ACC112 (cell line): ENCODE data around the gene DCLK1.
A peak's percentile ranks its signal among the peaks of the same experiment; 100 is the strongest.

Source experiments
- H2AFZ ChIP-seq: fragments of 200-600 bp; sonication (generic); one replicate; pipeline ENCODE4 v1.6.0; 2017; ENCODE audit warnings: antibody characterized with exemption, low read length; ENCODE audit not compliant: unreplicated experiment
- H3K27ac ChIP-seq: fragments of 200-600 bp; sonication (generic); 2 replicates; pipeline ENCODE4 v1.5.1; 2014; ENCODE audit warnings: low read depth, mild to moderate bottlenecking, antibody characterized with exemption, low read length, moderate library complexity
- H3K27me3 ChIP-seq: fragments of 200-600 bp; sonication (generic); 2 replicates; pipeline ENCODE4 v1.6.1; 2014; ENCODE audit warnings: mild to moderate bottlenecking, antibody characterized with exemption, low read length, moderate library complexity, mixed read lengths; ENCODE audit not compliant: insufficient read depth
- H3K36me3 ChIP-seq: fragments of 200-600 bp; sonication (generic); 2 replicates; pipeline ENCODE4 v1.6.1; 2016; ENCODE audit warnings: mild to moderate bottlenecking, antibody characterized with exemption, low read length, moderate library complexity, mixed read lengths; ENCODE audit not compliant: insufficient read depth
- H3K4me1 ChIP-seq: fragments of 200-600 bp; sonication (generic); one replicate; pipeline ENCODE4 v1.6.1; 2016; ENCODE audit warnings: low read length, mixed read lengths; ENCODE audit not compliant: insufficient read depth, unreplicated experiment, control insufficient read depth
- H3K4me3 ChIP-seq: fragments of 200-600 bp; sonication (generic); 2 replicates; pipeline ENCODE4 v1.5.1; 2014; ENCODE audit warnings: mild to moderate bottlenecking, low read depth, low read length
- H3K79me2 ChIP-seq: fragments of 200-600 bp; sonication (generic); one replicate; pipeline ENCODE4 v1.6.0; 2016; ENCODE audit warnings: low read length; ENCODE audit not compliant: control insufficient read depth, unreplicated experiment, insufficient read depth

The DCLK1 gene

DNA sequence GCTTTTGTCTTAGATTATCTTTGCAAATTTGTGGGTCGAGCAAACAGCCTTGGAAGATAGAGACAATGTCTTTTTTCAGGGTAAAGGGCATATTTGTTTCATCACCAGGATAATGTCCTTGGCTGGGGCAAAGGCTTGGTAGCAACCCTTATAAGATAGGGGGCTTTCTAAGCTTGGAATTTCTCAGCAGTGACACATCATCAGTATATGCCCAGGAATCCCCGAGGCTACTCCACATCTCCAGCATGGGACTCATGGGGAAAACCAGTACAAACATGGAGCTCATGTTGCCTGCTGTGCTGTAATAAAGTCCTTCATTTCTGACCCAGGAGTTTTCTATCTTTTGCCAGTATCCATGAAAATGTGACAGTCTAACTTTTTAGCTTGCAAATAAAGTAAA is 77.1 kb downstream of the DCLK1 start:
- Histone ChIP-seq H2AFZ (no peak overlapping the region), H3K4me3 (no peak overlapping the region), H3K27ac (no peak overlapping the region), H3K27me3 (peaks cover 11% of the 10 kb centered on the region; the same call in 1 of the 2 replicates), H3K4me1 (peaks cover 10% of the 10 kb centered on the region), H3K79me2 (no peaks in the 10 kb centered on the region), H3K36me3 (no peaks in the 10 kb centered on the region)

DNA sequence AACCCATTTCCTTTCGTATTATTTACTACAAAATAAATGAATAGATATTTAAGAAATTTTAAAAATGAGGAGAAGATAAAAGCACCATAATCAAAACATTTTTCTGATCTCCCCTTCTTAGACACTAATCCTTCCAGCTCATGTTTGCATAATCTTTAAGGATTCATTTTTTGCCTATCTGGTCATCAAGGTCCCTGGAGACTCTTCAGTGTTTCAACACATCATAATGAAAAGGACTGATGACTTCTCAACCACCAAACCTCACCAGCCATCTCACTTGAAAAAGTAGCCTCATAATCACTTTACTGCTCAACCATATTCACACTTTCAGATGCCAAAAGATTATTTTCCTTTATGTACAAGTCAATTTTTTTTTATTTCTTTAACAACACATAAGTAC is 80.1 kb downstream of the DCLK1 start:
- Histone ChIP-seq H2AFZ (no peak overlapping the region), H3K79me2 (no peaks in the 10 kb centered on the region), H3K27me3 (peaks cover 6% of the 10 kb centered on the region; the same call in 1 of the 2 replicates), H3K4me3 (no peak overlapping the region), H3K36me3 (no peaks in the 10 kb centered on the region), H3K4me1 (peaks cover 10% of the 10 kb centered on the region), H3K27ac (peak overlapping the region; percentile 12; the same call in 1 of the 2 replicates)

GRCh38 chr13:36046672-36047071 is 84.5 kb downstream of the DCLK1 start:
- Histone ChIP-seq H2AFZ (no peak overlapping the region), H3K4me3 (no peak overlapping the region), H3K4me1 (peaks cover 10% of the 10 kb centered on the region)

DNA sequence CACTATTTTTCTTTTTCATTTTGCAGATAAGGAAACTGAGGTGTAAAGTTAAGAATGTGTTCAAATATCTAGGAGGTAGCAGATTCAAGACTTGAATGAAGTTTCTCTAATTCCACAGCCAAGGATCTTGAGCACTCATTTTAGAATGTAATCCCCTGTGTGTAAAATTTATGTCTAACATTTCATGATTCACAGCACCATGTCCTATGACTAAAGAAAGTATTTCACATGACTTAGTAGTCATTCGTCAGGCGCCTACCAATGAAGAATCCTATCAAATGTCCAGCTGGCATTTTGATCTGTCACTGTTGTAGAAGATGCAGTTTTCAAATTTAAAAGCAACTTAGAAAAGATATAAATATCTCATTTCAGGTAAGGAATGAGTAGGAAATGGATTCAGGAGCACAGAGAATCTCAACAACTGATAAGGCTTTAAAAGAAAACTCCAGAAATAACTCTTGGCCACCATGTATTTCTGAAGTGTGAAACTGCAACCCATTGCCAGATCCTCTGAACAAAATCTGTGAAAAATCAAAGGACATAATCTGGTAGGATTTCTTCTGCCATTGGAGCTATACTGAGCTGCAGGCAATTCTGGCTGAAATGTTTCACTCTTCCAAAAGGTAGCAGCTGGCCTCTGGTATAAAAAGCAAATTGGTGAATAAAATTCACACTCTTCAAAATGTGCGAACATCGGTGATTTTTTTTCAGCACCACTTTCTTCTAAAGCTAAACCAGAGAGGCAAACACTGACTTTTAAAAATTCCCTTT is 92.2 kb downstream of the DCLK1 start:
- Histone ChIP-seq H3K79me2 (no peaks in the 10 kb centered on the region), H3K4me1 (peaks cover 13% of the 10 kb centered on the region), H3K27ac (peak overlapping the region; percentile 65), H3K4me3 (no peak overlapping the region), H2AFZ (no peak overlapping the region), H3K27me3 (no peaks in the 10 kb centered on the region), H3K36me3 (no peaks in the 10 kb centered on the region)

More at GRCh38 chr13:36046672-36047071, 84.5 kb downstream of the DCLK1 start:
- no peaks in the 10 kb centered on the region for H3K36me3 ChIP-seq
- H3K27me3 ChIP-seq = no peaks in the 10 kb centered on the region
- no peak overlapping the region for H3K27ac ChIP-seq
- no peaks in the 10 kb centered on the region for H3K79me2 ChIP-seq

DNA sequence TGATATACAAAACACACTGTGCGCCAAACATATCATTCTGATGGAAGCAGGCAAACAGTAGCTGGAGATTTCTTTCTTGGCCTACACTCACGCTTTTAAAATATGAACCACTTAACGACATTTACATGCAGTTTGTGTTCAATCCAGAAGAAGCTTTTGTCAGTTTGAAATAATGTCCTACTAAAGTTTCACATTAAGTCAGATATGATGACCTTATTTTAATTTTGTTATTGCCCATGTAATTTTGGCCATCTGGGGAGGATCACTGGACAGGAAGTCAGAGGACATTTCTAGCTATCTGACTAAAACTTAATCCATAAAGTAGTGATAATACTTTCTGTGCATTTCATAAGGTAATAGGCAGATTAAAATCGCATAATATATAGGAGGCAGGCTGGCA is 98.1 kb downstream of the DCLK1 start:
- no peak overlapping the region for H2AFZ ChIP-seq
- H3K79me2 ChIP-seq = no peaks in the 10 kb centered on the region
- H3K27me3 ChIP-seq = no peaks in the 10 kb centered on the region
- no peak overlapping the region for H3K27ac ChIP-seq
- peaks cover 30% of the 10 kb centered on the region for H3K4me1 ChIP-seq
- no peak overlapping the region for H3K4me3 ChIP-seq
- H3K36me3 ChIP-seq = no peaks in the 10 kb centered on the region

- Histone ChIP-seq H3K27me3 (no peaks in the 10 kb centered on the region), H3K27ac (peak overlapping the region; percentile 86), H3K79me2 (no peaks in the 10 kb centered on the region), H3K4me1 (peaks cover 30% of the 10 kb centered on the region), H2AFZ (no peak overlapping the region), H3K4me3 (no peak overlapping the region), H3K36me3 (no peaks in the 10 kb centered on the region)
Measured at GRCh38 chr13:36031490-36031889, 99.7 kb downstream of the DCLK1 start.

DNA sequence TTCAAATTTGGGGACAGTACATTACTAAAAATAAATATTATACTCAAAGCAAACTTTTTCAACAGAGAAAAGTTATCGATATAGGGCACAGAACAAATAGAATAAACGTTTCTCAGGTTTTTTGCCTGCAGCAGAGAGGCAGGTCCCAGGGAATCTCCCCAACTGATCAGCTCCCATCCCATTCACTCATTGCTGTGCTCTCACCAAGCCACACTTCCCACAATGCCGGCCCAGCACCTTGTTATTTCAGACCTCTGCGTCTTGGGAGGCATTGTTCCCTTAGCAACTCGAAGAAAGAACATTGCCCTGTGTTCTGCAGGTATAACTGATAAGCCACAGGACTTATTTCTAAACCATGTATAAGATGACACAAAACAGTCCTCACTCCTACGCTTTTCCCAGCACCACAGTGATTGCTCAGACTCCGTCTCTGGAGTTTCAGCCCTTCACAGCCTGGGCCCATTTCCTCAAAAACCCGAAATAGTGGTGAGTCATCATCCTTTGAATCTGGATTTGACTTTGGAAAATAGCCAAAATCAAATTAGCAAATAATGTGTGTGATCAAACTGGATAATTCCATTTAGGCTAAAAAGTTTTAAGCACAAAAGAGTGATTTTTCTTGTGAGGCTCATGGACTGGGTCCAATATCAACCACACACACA is 100.4 kb downstream of the DCLK1 start:
- H3K4me1 ChIP-seq = peaks cover 30% of the 10 kb centered on the region

DNA sequence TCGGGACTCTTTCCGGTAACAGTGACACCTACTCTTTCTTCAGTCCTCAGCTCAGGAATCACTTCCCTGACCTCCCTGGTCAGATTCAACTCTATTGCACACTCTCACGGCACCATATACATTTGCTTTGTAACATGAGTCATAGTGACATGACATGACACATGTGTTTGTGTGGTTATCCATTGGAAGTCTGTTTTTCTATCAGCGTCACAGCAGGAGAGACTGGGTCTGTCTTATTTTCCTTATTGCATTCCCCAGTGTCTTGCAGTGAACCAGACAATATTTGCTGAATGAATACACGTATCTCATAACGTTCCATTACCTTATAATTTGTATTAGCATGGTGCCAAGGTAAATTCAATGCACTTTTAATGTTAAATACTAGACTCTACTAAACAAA is 102.0 kb downstream of the DCLK1 start:
- no peak overlapping the region for H3K4me3 ChIP-seq
- H3K79me2 ChIP-seq = no peaks in the 10 kb centered on the region
- H2AFZ ChIP-seq = no peak overlapping the region
- no peaks in the 10 kb centered on the region for H3K36me3 ChIP-seq
- peaks cover 30% of the 10 kb centered on the region for H3K4me1 ChIP-seq
- H3K27me3 ChIP-seq = no peaks in the 10 kb centered on the region
- H3K27ac ChIP-seq = peak overlapping the region; percentile 86

More for the DNA sequence above, 100.4 kb downstream of the DCLK1 start:
- H2AFZ ChIP-seq = peak overlapping the region; percentile 5
- H3K79me2 ChIP-seq = no peaks in the 10 kb centered on the region
- H3K27ac ChIP-seq = peak overlapping the region; percentile 86
- H3K27me3 ChIP-seq = no peaks in the 10 kb centered on the region
- no peak overlapping the region for H3K4me3 ChIP-seq
- no peaks in the 10 kb centered on the region for H3K36me3 ChIP-seq

DNA sequence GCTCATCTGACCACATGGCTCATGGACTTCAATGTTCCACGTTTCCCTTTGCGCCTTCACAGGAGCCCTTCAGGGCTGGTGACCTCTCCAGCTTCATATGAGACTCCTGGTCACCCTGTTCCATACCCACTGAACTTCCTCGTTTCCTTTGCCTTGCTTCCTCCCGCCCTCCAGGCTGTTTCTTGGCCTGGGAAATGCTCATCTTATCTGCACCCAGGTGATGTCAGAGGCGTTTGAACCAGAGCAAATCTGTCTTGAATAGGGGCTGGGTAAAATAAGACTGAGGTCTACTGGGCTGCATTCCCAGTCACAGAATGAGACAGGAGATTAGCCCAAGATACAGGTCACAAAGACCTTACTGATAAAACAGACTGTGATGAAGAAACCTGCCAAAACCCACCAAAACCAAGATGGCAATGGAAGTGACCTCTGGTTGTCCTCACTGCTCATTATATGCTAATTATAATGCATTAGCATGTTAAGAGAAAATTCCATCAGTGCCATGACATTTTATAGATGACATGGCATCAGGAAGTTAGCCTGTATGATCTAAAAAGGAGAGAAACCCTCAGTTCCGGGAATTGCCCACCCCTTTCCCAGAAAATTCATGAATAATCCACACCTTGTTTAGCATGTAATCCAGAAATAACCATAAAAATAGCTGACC is 102.7 kb downstream of the DCLK1 start:
- Histone ChIP-seq H3K27ac (peak overlapping the region; percentile 75), H3K27me3 (no peaks in the 10 kb centered on the region), H3K4me3 (no peak overlapping the region)

GRCh38 chr13:36026531-36026930 is 104.7 kb downstream of the DCLK1 start:
- Histone ChIP-seq H3K4me1 (peaks cover 28% of the 10 kb centered on the region), H3K36me3 (no peaks in the 10 kb centered on the region), H2AFZ (no peak overlapping the region), H3K79me2 (no peaks in the 10 kb centered on the region), H3K27ac (no peak overlapping the region), H3K27me3 (no peaks in the 10 kb centered on the region), H3K4me3 (no peak overlapping the region)

More for the DNA sequence above, 102.7 kb downstream of the DCLK1 start:
- peaks cover 30% of the 10 kb centered on the region for H3K4me1 ChIP-seq
- no peaks in the 10 kb centered on the region for H3K36me3 ChIP-seq
- H3K79me2 ChIP-seq = no peaks in the 10 kb centered on the region
- H2AFZ ChIP-seq = no peak overlapping the region
